B cell (primary cell): ENCODE data around the gene NUDT15. TPM values are rescaled to one million over a fixed set of nuclear protein-coding genes. Genes with fewer than 3 reads are reported as not detected.
A peak's percentile ranks its signal among the peaks of the same experiment; 100 is the strongest.

Experiments
- ATAC-seq: fragments of 200-7000 bp; cut with Tn5 transposase; one replicate; pipeline ENCODE4 v1.10.0; 2021; ENCODE audit warnings: low read depth, mild to moderate bottlenecking, moderate number of reproducible peaks, moderate library complexity
- CTCF ChIA-PET: fragments of 350-600 bp; sonication (Branson Sonifier 250); formaldehyde crosslinking; loops from one replicate; lab custom pipeline; 2021; ENCODE audit warnings: antibody characterized with exemption, inconsistent platforms; lab: Charles Lee
- POLR2A ChIA-PET: fragments of 350-600 bp; sonication (Branson Sonifier 250); formaldehyde crosslinking; loops from one replicate; lab custom pipeline; 2021; ENCODE audit warnings: antibody characterized with exemption; lab: Charles Lee
- DNase-seq: peaks from one replicate; pipeline ENCODE4 v3.0.0; 2013
- H2AFZ ChIP-seq: 2 replicates; pipeline ENCODE4 v1.6.1; 2012; ENCODE audit warnings: mild to moderate bottlenecking, low read depth, low read length; ENCODE audit not compliant: insufficient read depth, poor library complexity, severe bottlenecking
- H3K27ac ChIP-seq, 2 donors: 1 replicate in 1 of 2; 2 replicates in 1 of 2; pipeline ENCODE4 v1.5.1; 2012 to 2013; ENCODE audit warnings: low read length in 2 of 2, mild to moderate bottlenecking in 2 of 2, moderate library complexity in 1 of 2
- H3K27me3 ChIP-seq, 4 experiments: fragments of 200-600 bp in 1 of 4; sonication (generic) in 1 of 4; replicated peaks in 1 of 4; 1 replicate in 2 of 4; 2 replicates in 2 of 4; pipeline versions ENCODE4 v1.6.1 to v1.7.0; 2013 to 2016; ENCODE audit warnings: low read length in 3 of 4, mild to moderate bottlenecking in 2 of 4, mixed read lengths in 1 of 4, moderate library complexity in 1 of 4; ENCODE audit not compliant: insufficient read depth in 4 of 4, control insufficient read depth in 3 of 4; ENCODE audit errors: control extremely low read depth in 1 of 4
- H3K36me3 ChIP-seq, 2 experiments: replicated peaks in 1 of 2; 1 replicate in 1 of 2; 2 replicates in 1 of 2; pipeline versions ENCODE4 v1.6.1 to v1.7.1; 2013; ENCODE audit warnings: low read length in 1 of 2; ENCODE audit not compliant: insufficient read depth in 2 of 2, control insufficient read depth in 1 of 2; ENCODE audit errors: control extremely low read depth in 1 of 2, extremely low read depth in 1 of 2
- H3K4me1 ChIP-seq, 2 donors: fragments of 200-600 bp in 1 of 2; sonication (generic) in 1 of 2; 1 replicate in 1 of 2; 2 replicates in 1 of 2; pipeline versions ENCODE4 v1.5.1 to v1.6.1; 2013 to 2017; ENCODE audit warnings: low read length in 2 of 2; ENCODE audit not compliant: control insufficient read depth in 2 of 2, insufficient read depth in 2 of 2
- H3K4me2 ChIP-seq: replicated peaks from 2 replicates; pipeline ENCODE3; 2012; ENCODE audit warnings: mild to moderate bottlenecking, low read depth, low read length; ENCODE audit not compliant: poor library complexity, severe bottlenecking
- H3K4me3 ChIP-seq, 5 experiments: fragments of 200-600 bp in 1 of 5; sonication (generic) in 1 of 5; 1 replicate in 3 of 5; 2 replicates in 2 of 5; pipeline versions ENCODE4 v1.5.1 to v1.7.0; 2011 to 2016; ENCODE audit warnings: low read length in 4 of 5, mild to moderate bottlenecking in 4 of 5, low read depth in 2 of 5, control low read depth in 1 of 5, moderate library complexity in 1 of 5; ENCODE audit not compliant: insufficient read depth in 1 of 5; ENCODE audit errors: control extremely low read depth in 1 of 5, extremely low read depth in 1 of 5
- H3K79me2 ChIP-seq: fragments of 200-600 bp; sonication (generic); one replicate; pipeline ENCODE4 v1.6.0; 2016; ENCODE audit warnings: low read length; ENCODE audit not compliant: control insufficient read depth, insufficient read depth
- H3K9ac ChIP-seq: fragments of 200-600 bp; sonication (generic); 2 replicates; pipeline ENCODE4 v1.6.1; 2017; ENCODE audit warnings: mild to moderate bottlenecking, low read length, moderate library complexity
- H3K9me3 ChIP-seq, 3 donors: one replicate each; pipeline versions ENCODE4 v1.6.1 to v1.7.1; 2013; ENCODE audit warnings: low read length in 2 of 3; ENCODE audit not compliant: control insufficient read depth in 2 of 3, insufficient read depth in 1 of 3; ENCODE audit errors: control extremely low read depth in 1 of 3
- H4K20me1 ChIP-seq: 2 replicates; pipeline ENCODE4 v1.6.0; 2012; ENCODE audit warnings: mild to moderate bottlenecking, low read length; ENCODE audit not compliant: insufficient read depth, control insufficient read depth, poor library complexity, severe bottlenecking
- H3K27ac Mint-ChIP-seq: one replicate; pipeline ENCODE4 v1.8.0; 2021; ENCODE audit warnings: mixed read lengths
- H3K27me3 Mint-ChIP-seq: one replicate; pipeline ENCODE4 v1.8.0; 2021; ENCODE audit warnings: mixed read lengths
- H3K4me1 Mint-ChIP-seq: one replicate; pipeline ENCODE4 v1.8.0; 2021; ENCODE audit warnings: mixed read lengths
- H3K4me3 Mint-ChIP-seq: one replicate; pipeline ENCODE4 v1.8.0; 2021; ENCODE audit warnings: mixed read lengths
- H3K9me3 Mint-ChIP-seq: one replicate; pipeline ENCODE4 v1.8.0; 2022; ENCODE audit warnings: mixed read lengths; ENCODE audit not compliant: insufficient read depth
- EZH2 ChIP-seq: IDR thresholded peaks from 2 replicates; pipeline ENCODE4 v1.6.1; 2012; ENCODE audit warnings: borderline replicate concordance, low read depth, mild to moderate bottlenecking, moderate library complexity, low read length; ENCODE audit not compliant: insufficient read depth, poor library complexity, severe bottlenecking
- WGBS: methylation state at CpG from one replicate; pipeline ENCODE4 v1.1.5; 2013; ENCODE audit warnings: missing lambda C conversion rate; ENCODE audit not compliant: insufficient coverage; 5-methylcytosine and 5-hydroxymethylcytosine counted together
- intact Hi-C: fragments of 100-400 bp; cut with micrococcal nuclease; formaldehyde crosslinking; loops from one replicate; pipeline ENCODE4 v1.10.0; 2022
- polyA plus RNA-seq: library from polyadenylated mRNA; depleted of rRNA; stranded (reverse); fragments of >200 nt; gene quantifications from 2 replicates; pipeline ENCODE4 v1.2.3, GENCODE V29; 2012
- total RNA-seq, 2 donors: library from RNA; stranded (reverse); fragments of 120-200 nt in 1 of 2; gene quantifications; 1 replicate in 1 of 2; 2 replicates in 1 of 2; pipeline versions ENCODE4 v1.2.3 to v1.2.4, GENCODE V29; 2013 to 2022
- TF ChIP-seq, protein P1 (sequence below): fragments of 200-600 bp; IDR thresholded peaks from one replicate; pipeline ENCODE4 v1.8.0; 2022; ENCODE audit warnings: antibody characterized with exemption, mild to moderate bottlenecking

NUDT15 gene
- total and polyA plus RNA-seq, 2 donors (not counting 1 experiment from before 2014, with no cell fraction given): 4.2 to 6.0 TPM

DNA sequence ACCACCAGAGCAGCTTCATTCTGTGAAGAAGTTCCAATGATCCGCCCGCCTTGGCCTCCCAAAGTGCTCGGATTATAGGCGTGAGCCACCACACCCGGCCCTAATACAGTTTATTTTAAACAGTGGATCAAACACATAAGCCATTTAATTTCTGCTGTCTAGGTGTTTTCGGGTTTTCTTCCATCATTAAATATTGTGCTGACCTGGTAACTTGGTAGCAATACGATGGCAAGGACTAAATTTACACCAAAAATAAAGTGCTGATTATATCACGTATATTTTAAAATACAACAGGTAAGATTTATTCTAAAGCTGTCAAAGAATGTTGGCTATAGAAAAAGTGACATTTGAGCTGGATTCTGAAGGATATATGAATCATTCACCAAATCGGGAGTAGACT lies 56.1 kb downstream of the NUDT15 start:
- TF ChIP-seq, protein P1, sequence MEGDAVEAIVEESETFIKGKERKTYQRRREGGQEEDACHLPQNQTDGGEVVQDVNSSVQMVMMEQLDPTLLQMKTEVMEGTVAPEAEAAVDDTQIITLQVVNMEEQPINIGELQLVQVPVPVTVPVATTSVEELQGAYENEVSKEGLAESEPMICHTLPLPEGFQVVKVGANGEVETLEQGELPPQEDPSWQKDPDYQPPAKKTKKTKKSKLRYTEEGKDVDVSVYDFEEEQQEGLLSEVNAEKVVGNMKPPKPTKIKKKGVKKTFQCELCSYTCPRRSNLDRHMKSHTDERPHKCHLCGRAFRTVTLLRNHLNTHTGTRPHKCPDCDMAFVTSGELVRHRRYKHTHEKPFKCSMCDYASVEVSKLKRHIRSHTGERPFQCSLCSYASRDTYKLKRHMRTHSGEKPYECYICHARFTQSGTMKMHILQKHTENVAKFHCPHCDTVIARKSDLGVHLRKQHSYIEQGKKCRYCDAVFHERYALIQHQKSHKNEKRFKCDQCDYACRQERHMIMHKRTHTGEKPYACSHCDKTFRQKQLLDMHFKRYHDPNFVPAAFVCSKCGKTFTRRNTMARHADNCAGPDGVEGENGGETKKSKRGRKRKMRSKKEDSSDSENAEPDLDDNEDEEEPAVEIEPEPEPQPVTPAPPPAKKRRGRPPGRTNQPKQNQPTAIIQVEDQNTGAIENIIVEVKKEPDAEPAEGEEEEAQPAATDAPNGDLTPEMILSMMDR: no peak
- no peak for TF ChIP-seq EZH2
- Histone ChIP-seq H3K79me2 (peaks cover 73% of the 10 kb centered on the region), H3K27me3 (no peaks in the 10 kb centered on the region), H3K4me3 (peak overlapping the region in 2 of 5 experiments; percentile 86 to 88), H3K4me2 (peak overlapping the region; percentile 89), H3K36me3 (peaks cover 0 to 2% of the 10 kb centered on the region in 2 experiments), H3K9me3 (peaks cover 0 to 5% (median 0%) of the 10 kb centered on the region in 3 donors), H3K27ac (no peak overlapping the region), H3K9ac (no peak overlapping the region), H4K20me1 (peaks cover 45% of the 10 kb centered on the region), H3K4me1 (peaks cover 16 to 17% of the 10 kb centered on the region in 2 donors), H2AFZ (no peak overlapping the region)
- intact Hi-C loops: loop anchor here (10.0 kb wide), 1 partner anchor 1299 kb away; the partner anchor contains the start of gene ESD
- peaks cover 42% of the 10 kb centered on the region for H3K4me1 Mint-ChIP-seq
- H3K27ac Mint-ChIP-seq: peak overlapping the region; percentile 32
- H3K27me3 Mint-ChIP-seq: peaks cover 1% of the 10 kb centered on the region
- CTCF ChIA-PET: interaction anchor here (0.7 to 4.4 kb wide), 5 partner anchors 9 to 486 kb away, joined by 3 to 27 read pairs (median 15); partner anchors contain the start of genes ITM2B and NUDT15
- WGBS: 100% methylated on average over 1 of the region's 9 CpGs
- DNase-seq (no peak), ATAC-seq (no peak)
- peak overlapping the region; percentile 94 for H3K4me3 Mint-ChIP-seq
- POLR2A ChIA-PET: no interaction called here
- H3K9me3 Mint-ChIP-seq: peaks cover 3% of the 10 kb centered on the region

DNA sequence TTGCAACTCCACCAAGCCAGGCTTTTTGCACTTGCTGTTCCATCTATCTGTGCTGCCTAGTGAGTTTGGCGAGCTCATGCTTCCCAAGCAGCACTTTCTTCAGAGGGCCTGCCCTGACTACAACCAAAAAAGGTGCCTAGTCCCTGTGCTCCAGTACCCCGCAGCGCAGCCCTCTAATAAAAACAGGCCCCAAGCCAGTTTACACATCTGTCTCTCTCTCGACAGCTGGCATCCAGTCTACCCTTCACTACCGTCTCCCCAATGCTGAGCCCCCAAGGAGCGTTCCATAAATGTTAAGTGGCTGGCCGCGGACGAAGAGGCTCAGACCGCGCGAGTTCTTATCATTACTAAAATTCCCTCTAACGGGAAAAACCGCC lies 56.9 kb downstream of the NUDT15 start:
- TF ChIP-seq EZH2: no peak
- TF ChIP-seq, protein P1: no peak
- under 1% methylated on average over 14 of the region's 14 CpGs for WGBS
- peak overlapping the region; percentile 86 to 99 (median 92) for H3K4me3 ChIP-seq
- peaks cover 41% of the 10 kb centered on the region for H4K20me1 ChIP-seq
- ChIA-PET CTCF (interaction anchor here (0.7 to 4.4 kb wide), 20 partner anchors 9 to 674 kb away, joined by 3 to 27 read pairs (median 4); partner anchors contain the start of genes ITM2B and NUDT15), POLR2A (interaction anchor here (0.8 to 1.7 kb wide), 3 partner anchors 56 to 1698 kb away, joined by 4 to 6 read pairs (median 5); partner anchors contain the start of genes KPNA3 and NUDT15)
- peaks cover 35% of the 10 kb centered on the region for H3K4me1 Mint-ChIP-seq
- intact Hi-C loops: loop anchor here (10.0 kb wide), 1 partner anchor 1300 kb away; the partner anchor contains the start of gene ESD
- H3K9ac ChIP-seq: peak overlapping the region; percentile 95
- peaks cover 0 to 5% (median 0%) of the 10 kb centered on the region in 3 donors for H3K9me3 ChIP-seq
- ATAC-seq (no peak), DNase-seq (no peak)
- no peaks in the 10 kb centered on the region for H3K27me3 ChIP-seq
- H2AFZ ChIP-seq: peak overlapping the region; percentile 82
- peak overlapping the region; percentile 95 for H3K27ac Mint-ChIP-seq
- peaks cover 9% of the 10 kb centered on the region for H3K27me3 Mint-ChIP-seq
- H3K4me2 ChIP-seq: peak overlapping the region; percentile 89
- H3K27ac ChIP-seq: peak overlapping the region; percentile 83 to 89
- H3K36me3 ChIP-seq: peaks cover 0 to 2% of the 10 kb centered on the region in 2 experiments
- peaks cover 16 to 17% of the 10 kb centered on the region in 2 donors for H3K4me1 ChIP-seq
- peak overlapping the region; percentile 94 for H3K4me3 Mint-ChIP-seq
- H3K9me3 Mint-ChIP-seq: peaks cover 3% of the 10 kb centered on the region
- peaks cover 65% of the 10 kb centered on the region for H3K79me2 ChIP-seq
